ENCODE data around the gene STK25.

Gene STK25

DNA sequence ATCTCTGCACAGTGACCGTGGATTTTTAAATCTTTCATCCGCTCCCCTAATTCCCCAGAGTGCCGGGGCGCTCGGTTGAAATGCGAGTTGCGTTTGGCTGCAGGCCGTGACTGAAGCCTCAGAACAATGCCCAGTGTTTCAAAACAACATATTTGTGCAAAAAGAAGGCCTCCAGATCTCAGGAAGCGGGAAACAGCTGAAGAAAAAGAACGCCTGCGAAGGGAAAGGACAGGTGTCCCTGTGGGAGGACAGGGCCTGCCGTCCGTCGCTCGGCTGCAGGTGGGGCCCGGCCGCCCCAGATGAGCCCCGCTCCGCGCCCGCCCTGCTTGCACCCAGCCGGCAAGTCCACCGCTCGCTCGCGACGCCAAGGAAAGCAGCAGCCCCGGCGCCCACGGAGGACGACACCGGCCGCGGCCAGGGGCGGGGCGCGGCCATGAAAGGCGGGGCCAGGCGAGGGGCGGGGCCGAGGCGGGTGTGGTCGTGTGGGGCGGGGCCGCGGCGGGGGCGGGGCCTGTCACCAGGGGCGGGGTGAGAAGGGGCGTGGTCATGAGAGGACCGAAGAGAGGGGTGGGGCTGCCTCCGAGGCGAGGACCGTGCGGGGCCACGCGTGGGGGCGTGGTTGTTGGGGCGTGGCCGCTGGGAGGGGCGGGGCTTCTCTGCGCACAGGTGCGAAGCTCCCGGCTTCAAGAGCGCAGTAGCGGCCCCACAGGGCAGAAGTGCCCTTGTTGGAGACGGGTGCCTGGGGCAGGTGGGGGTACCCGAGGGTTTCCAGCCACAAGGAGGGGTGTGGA, 32.6 kb upstream of the STK25 start:
- H3K36me3 ChIP-seq (ENCODE audit: low read length) = no peaks in the 10 kb centered on the region
- no peaks in the 10 kb centered on the region for H3K79me2 ChIP-seq (ENCODE audit: insufficient read depth, low read length)
- no peaks in the 10 kb centered on the region for H4K20me1 ChIP-seq (ENCODE audit: low read depth, low read length)
- H2AFZ ChIP-seq (ENCODE audit: low read depth, low read length, severe bottlenecking) = no peak overlapping the region
- TF ChIP-seq EZH2phosphoT487 (conservative IDR thresholded peaks at IDR 0.05; ENCODE audit: low read length) = no peak
- TF ChIP-seq, protein P1, sequence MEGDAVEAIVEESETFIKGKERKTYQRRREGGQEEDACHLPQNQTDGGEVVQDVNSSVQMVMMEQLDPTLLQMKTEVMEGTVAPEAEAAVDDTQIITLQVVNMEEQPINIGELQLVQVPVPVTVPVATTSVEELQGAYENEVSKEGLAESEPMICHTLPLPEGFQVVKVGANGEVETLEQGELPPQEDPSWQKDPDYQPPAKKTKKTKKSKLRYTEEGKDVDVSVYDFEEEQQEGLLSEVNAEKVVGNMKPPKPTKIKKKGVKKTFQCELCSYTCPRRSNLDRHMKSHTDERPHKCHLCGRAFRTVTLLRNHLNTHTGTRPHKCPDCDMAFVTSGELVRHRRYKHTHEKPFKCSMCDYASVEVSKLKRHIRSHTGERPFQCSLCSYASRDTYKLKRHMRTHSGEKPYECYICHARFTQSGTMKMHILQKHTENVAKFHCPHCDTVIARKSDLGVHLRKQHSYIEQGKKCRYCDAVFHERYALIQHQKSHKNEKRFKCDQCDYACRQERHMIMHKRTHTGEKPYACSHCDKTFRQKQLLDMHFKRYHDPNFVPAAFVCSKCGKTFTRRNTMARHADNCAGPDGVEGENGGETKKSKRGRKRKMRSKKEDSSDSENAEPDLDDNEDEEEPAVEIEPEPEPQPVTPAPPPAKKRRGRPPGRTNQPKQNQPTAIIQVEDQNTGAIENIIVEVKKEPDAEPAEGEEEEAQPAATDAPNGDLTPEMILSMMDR (IDR thresholded peaks at IDR 0.05; ENCODE audit: insufficient read depth, low read length, poor library complexity, severe bottlenecking) = no peak
- H3K27ac ChIP-seq (ENCODE audit: low read depth, low read length) = no peak overlapping the region
- H3K9me3 ChIP-seq (ENCODE audit: insufficient read depth, low read length) = no peaks in the 10 kb centered on the region
- no peaks in the 10 kb centered on the region for H3K27me3 ChIP-seq (ENCODE audit: low read length)
- no peaks in the 10 kb centered on the region for H3F3A ChIP-seq (ENCODE audit: insufficient read depth)
- H3K9me2 ChIP-seq (replicated peaks; ENCODE audit: insufficient read depth, low read length) = no peaks in the 10 kb centered on the region
- no peak overlapping the region for H3K4me3 ChIP-seq (ENCODE audit: insufficient read depth, low read length, poor library complexity, severe bottlenecking)
- no peak overlapping the region for H3K9ac ChIP-seq (ENCODE audit: low read length)
- no peak overlapping the region for H3K4me2 ChIP-seq (ENCODE audit: low read depth, low read length, poor library complexity, severe bottlenecking)

DNA sequence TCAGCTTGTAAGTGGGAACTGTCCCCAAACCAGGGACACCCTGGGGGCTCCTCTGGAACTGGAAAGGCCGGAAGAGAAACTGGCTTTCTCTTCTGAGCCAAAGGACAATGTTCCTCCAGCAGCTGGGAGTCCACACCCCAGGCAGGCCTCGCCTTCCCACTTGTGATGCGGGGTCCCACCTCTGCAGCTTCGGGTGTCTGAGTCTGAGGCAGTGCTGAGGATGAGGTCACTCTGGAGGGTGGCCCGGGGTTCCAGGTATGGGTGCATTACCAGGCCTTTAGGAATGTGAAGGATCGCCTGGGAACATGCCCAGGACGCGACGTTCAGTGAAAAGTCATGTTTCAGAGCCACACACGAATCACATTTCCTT, 32.0 kb upstream of the STK25 start:
- no peaks in the 10 kb centered on the region for H3K9me3 ChIP-seq (ENCODE audit: insufficient read depth, low read length)
- no peaks in the 10 kb centered on the region for H3K79me2 ChIP-seq (ENCODE audit: insufficient read depth, low read length)
- H3K27me3 ChIP-seq (ENCODE audit: low read length) = no peaks in the 10 kb centered on the region
- H3K9ac ChIP-seq (ENCODE audit: low read length) = no peak overlapping the region
- H3K4me3 ChIP-seq (ENCODE audit: insufficient read depth, low read length, poor library complexity, severe bottlenecking) = no peak overlapping the region
- no peaks in the 10 kb centered on the region for H3F3A ChIP-seq (ENCODE audit: insufficient read depth)
- no peaks in the 10 kb centered on the region for H4K20me1 ChIP-seq (ENCODE audit: low read depth, low read length)
- no peak overlapping the region for H2AFZ ChIP-seq (ENCODE audit: low read depth, low read length, severe bottlenecking)
- TF ChIP-seq EZH2phosphoT487 (conservative IDR thresholded peaks at IDR 0.05; ENCODE audit: low read length) = no peak
- TF ChIP-seq, protein P1 (IDR thresholded peaks at IDR 0.05; ENCODE audit: insufficient read depth, low read length, poor library complexity, severe bottlenecking) = no peak
- no peaks in the 10 kb centered on the region for H3K36me3 ChIP-seq (ENCODE audit: low read length)
- H3K9me2 ChIP-seq (replicated peaks; ENCODE audit: insufficient read depth, low read length) = no peaks in the 10 kb centered on the region
- no peak overlapping the region for H3K4me2 ChIP-seq (ENCODE audit: low read depth, low read length, poor library complexity, severe bottlenecking)
- no peak overlapping the region for H3K27ac ChIP-seq (ENCODE audit: low read depth, low read length)

DNA sequence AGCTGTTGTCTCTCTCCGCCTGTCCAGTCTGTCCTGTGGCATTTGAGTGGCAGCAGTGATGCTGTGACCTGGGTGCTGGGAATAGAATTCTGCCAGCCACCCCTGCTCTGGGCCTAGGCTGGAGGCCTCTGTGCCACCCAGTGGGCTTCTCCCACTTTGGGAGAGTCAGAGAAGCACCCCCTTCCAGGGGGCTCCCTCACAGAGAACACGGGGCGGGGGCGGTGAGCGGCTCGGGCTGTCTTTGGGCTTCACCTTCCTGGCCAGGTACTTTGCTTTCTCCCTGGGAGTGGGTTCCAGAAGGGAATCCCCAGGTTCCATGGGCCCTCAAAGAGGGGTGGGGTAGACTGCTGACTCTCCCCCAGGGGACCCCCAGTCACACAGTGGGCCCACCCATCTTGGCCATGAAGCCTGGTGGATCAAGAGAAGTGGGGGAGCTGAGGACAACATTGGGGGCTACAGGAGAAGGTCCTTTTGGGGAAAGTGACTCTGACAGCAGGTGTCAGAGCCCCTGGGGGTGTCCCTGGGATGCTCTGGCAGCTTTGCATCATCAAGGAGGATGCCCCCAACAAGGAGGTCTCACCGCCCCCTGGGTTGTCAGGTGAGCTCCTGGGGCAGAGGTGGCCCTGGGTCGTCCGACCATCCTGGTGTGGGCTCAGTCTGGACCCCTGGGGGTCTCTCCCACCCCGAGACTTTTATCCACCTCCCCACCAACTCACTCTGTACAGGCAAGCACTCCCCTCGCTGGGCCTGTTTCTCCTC, 31.4 kb upstream of the STK25 start:
- no peak overlapping the region for H3K4me2 ChIP-seq (ENCODE audit: low read depth, low read length, poor library complexity, severe bottlenecking)
- H3K9me3 ChIP-seq (ENCODE audit: insufficient read depth, low read length) = no peaks in the 10 kb centered on the region
- H3K36me3 ChIP-seq (ENCODE audit: low read length) = no peaks in the 10 kb centered on the region
- H3K9me2 ChIP-seq (replicated peaks; ENCODE audit: insufficient read depth, low read length) = no peaks in the 10 kb centered on the region
- TF ChIP-seq EZH2phosphoT487 (conservative IDR thresholded peaks at IDR 0.05; ENCODE audit: low read length) = no peak
- TF ChIP-seq, protein P1 (IDR thresholded peaks at IDR 0.05; ENCODE audit: insufficient read depth, low read length, poor library complexity, severe bottlenecking) = no peak
- H4K20me1 ChIP-seq (ENCODE audit: low read depth, low read length) = no peaks in the 10 kb centered on the region
- no peak overlapping the region for H3K4me3 ChIP-seq (ENCODE audit: insufficient read depth, low read length, poor library complexity, severe bottlenecking)
- H3K9ac ChIP-seq (ENCODE audit: low read length) = no peak overlapping the region
- H3F3A ChIP-seq (ENCODE audit: insufficient read depth) = no peaks in the 10 kb centered on the region
- H3K79me2 ChIP-seq (ENCODE audit: insufficient read depth, low read length) = no peaks in the 10 kb centered on the region
- no peaks in the 10 kb centered on the region for H3K27me3 ChIP-seq (ENCODE audit: low read length)
- H3K27ac ChIP-seq (ENCODE audit: low read depth, low read length) = no peak overlapping the region
- H2AFZ ChIP-seq (ENCODE audit: low read depth, low read length, severe bottlenecking) = no peak overlapping the region
